Activated naive CD8-positive, alpha-beta T cell (primary cell): ENCODE results near the gene AGAP1.

Experiments used
- H3K27ac Mint-ChIP-seq: one replicate; pipeline ENCODE4 v1.8.0; 2021; ENCODE audit warnings: mixed read lengths
- H3K27me3 Mint-ChIP-seq: one replicate; pipeline ENCODE4 v1.8.0; 2021; ENCODE audit warnings: mixed read lengths
- H3K36me3 Mint-ChIP-seq: one replicate; pipeline ENCODE4 v1.8.0; 2021; ENCODE audit warnings: mixed read lengths
- H3K4me1 Mint-ChIP-seq: one replicate; pipeline ENCODE4 v1.8.0; 2021; ENCODE audit warnings: low read depth, mixed read lengths
- H3K4me3 Mint-ChIP-seq: one replicate; pipeline ENCODE4 v1.8.0; 2021; ENCODE audit warnings: mild to moderate bottlenecking, mixed read lengths
- H3K9me3 Mint-ChIP-seq: one replicate; pipeline ENCODE4 v1.8.0; 2021; ENCODE audit warnings: low read depth, mixed read lengths

Gene AGAP1

DNA sequence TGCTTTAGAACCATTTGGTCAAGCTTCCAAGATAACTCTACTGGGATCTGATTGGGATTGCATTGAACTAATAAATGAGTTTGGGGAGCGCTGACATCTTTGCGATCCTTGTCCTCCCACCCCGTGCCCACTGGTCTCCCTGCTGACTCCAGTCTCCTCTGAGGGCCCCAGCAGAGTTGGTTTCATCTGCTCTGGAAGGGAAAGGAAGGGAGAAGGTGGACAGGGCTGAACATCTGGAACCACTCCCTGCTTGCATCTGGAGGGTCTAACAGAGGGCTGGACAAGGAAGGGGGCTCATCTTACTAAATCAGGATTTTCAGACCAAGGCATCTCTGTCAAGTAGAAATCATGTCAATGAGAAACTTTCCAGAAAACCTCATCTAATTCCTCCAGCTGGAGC lies 661.6 kb downstream of the AGAP1 start:
- Mint-ChIP-seq H3K27ac (no peak overlapping the region), H3K4me3 (no peak overlapping the region), H3K4me1 (no peaks in the 10 kb centered on the region), H3K27me3 (peaks cover 24% of the 10 kb centered on the region), H3K36me3 (peaks cover 2% of the 10 kb centered on the region), H3K9me3 (peaks cover 16% of the 10 kb centered on the region)

DNA sequence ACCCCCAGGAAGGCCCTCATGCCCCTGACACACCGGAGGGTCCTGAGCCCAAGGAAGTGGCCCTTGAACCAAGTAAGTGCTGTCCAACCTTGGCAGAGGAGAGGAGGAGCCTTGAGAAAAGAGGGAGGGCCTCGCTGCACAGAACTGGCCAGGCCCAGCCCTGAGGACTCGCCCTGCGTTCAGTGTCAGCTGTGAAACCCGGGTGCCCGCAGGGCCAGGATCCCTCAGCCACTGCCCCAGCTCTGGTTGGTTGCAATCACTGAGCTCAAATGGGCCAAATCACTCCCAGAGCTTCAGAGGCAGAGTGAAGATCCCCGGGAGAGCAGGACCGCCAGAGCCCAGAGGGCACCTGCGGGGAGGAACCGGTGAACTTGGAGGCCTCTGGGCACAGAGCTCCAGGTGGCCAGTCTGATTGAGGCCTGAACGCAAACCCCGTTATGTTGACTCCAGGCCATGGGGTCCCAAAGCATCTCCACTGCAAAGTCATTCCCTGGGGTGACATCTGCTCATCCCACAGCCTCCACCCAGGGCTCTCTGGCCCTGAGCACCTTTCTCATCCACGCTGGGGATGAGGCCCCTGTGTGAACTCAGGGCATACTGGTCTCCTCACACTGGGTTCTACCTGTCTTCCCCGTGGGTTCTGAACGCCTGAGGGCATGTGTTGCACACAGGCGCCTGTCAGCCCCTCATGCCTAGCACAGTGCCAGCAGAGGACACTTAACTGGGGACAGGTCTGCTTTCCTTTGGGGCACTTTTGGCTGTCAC lies 662.4 kb downstream of the AGAP1 start:
- Mint-ChIP-seq H3K9me3 (peaks cover 14% of the 10 kb centered on the region), H3K4me3 (no peak overlapping the region), H3K36me3 (peaks cover 2% of the 10 kb centered on the region), H3K4me1 (no peaks in the 10 kb centered on the region), H3K27ac (no peak overlapping the region), H3K27me3 (peaks cover 26% of the 10 kb centered on the region)

DNA sequence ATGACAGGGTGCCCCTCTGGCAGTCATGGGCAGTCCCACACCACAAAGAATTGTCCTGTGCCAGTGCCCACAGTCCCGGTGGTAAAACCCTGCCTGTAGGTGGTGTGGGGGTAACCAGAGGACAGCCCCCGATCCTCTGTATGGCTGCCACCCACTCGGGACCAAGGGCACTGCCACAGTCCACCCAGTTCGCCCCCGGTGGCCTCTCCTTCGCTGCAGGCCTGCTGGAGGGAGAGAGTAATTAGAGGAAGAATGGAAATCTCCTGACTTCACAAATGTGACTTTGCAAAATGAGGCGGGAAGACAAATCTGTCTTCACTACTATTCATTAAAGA lies 663.0 kb downstream of the AGAP1 start:
- peaks cover 14% of the 10 kb centered on the region for H3K9me3 Mint-ChIP-seq
- H3K36me3 Mint-ChIP-seq, result peaks cover 2% of the 10 kb centered on the region
- H3K27ac Mint-ChIP-seq, result no peak overlapping the region
- H3K4me1 Mint-ChIP-seq, result no peaks in the 10 kb centered on the region
- peaks cover 26% of the 10 kb centered on the region for H3K27me3 Mint-ChIP-seq
- no peak overlapping the region for H3K4me3 Mint-ChIP-seq

DNA sequence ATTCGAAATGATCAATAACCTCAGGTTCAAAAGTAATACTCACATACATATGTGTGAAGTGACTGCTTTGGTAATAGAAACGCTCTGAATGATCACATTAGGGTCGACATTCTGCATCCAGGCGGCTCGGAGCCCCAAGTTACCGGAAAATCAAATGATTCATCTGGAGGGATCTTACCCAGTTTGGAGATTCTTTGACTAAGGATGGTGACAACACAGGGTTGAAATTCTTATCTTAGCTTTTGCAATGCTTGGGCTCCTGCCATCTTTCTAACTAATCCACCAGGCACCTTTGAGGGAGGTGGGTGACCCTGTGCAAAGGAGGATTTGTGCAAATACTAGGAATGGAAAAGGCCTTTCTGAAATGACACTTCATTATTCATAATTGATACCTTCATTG lies 663.5 kb downstream of the AGAP1 start:
- Mint-ChIP-seq H3K36me3 (peaks cover 2% of the 10 kb centered on the region), H3K9me3 (peaks cover 14% of the 10 kb centered on the region), H3K27me3 (peaks cover 26% of the 10 kb centered on the region), H3K4me3 (no peak overlapping the region), H3K27ac (no peak overlapping the region), H3K4me1 (no peaks in the 10 kb centered on the region)

DNA sequence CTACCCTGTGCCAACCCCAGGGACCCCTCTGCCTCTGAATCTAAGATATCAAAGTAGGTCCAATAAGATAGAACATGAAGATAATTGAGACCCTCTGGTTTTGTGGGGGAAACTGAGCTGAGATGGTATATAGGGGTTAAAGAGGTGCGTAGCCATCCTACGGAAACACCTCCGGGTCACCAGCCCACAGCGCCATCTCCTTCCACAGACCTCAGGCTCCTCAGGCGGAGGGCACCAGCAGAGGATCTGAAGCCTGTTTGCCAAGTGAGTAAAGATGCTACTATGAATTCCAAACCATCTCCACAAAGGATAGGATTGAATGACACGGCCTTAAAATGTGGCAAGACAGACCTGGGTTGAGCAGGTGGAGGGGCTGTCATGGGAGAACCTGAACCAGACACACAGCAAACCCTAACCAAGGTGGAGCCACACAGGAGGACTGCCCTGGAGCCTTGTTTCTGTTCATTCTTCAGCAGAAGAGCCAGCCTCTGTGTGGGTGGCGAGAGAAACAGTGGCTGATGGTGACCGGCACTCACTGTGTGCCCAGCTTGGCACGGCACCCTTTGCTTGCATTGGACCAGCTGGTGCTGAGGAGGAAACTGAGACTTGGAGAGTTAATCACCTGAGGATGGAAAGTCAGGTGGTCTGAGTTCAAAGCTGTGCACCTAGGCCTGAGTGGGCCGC lies 664.1 kb downstream of the AGAP1 start:
- Mint-ChIP-seq H3K27ac (no peak overlapping the region), H3K4me1 (peaks cover 2% of the 10 kb centered on the region), H3K27me3 (peaks cover 27% of the 10 kb centered on the region), H3K9me3 (peaks cover 11% of the 10 kb centered on the region), H3K36me3 (peaks cover 2% of the 10 kb centered on the region), H3K4me3 (no peak overlapping the region)

DNA sequence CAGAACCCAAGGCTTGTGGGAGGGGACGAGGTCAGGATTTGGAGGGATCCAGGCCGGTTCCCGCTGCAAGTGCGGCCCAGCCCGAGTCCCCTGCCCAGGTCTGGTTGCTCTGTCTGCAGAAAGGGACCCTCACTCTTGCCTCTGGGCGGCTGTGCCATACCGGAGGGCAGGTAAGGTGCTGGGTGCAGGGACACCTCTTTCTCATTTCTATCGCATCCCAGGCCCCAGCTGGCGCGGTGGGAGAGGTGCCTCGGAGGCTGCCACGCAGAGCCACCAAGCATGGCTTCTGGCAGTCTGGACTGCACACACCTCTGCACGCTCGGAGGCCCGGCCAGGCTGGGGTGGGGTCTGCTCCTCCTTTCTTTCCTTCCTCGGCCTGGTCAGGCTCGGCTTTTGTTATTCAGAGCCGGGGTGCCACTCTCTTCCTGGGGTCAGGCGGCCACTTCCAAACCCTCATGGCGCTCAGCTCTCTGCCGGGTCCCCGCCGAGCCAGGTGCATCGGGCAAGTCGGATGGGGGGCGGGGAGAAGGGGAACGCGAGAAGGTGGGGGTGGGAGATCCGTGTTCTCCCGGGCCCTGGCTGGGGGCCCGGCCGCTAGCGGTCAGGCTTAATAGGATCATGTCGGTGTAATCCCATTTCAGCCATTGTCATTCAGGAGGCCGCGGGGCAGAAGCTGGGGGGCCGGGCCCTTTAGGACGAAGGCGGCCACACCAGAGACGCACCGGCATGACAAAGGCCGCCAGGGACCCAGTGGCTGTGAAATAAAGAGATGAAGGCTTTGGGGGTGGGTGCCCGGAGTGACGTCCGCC lies 665.3 kb downstream of the AGAP1 start:
- H3K4me1 Mint-ChIP-seq, result peaks cover 2% of the 10 kb centered on the region
- no peak overlapping the region for H3K27ac Mint-ChIP-seq
- peaks cover 3% of the 10 kb centered on the region for H3K9me3 Mint-ChIP-seq
- H3K36me3 Mint-ChIP-seq, result no peaks in the 10 kb centered on the region
- H3K27me3 Mint-ChIP-seq, result peaks cover 27% of the 10 kb centered on the region
- no peak overlapping the region for H3K4me3 Mint-ChIP-seq

DNA sequence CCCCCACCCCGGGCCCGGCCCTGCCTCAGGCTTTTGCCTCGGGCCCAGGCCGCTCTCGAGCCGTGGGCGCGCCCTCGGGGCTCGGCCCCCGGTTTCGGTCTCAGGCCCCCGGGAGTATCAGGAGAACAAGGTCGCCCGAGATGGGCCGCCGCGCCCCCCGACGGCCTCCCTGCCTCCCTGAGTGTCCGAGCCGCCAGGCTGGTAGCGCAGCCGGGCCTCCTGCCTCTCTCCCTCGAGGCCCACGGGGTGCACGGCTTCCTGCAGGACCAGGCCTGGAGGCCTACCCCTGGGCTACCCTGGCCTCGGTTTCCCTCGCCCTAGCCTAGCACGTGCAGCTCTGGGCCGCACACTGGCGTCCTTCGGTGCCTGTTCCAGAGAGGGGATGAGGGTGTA lies 665.9 kb downstream of the AGAP1 start:
- Mint-ChIP-seq H3K9me3 (no peaks in the 10 kb centered on the region), H3K27ac (no peak overlapping the region), H3K36me3 (no peaks in the 10 kb centered on the region), H3K27me3 (peaks cover 23% of the 10 kb centered on the region), H3K4me3 (no peak overlapping the region), H3K4me1 (peaks cover 4% of the 10 kb centered on the region)

DNA sequence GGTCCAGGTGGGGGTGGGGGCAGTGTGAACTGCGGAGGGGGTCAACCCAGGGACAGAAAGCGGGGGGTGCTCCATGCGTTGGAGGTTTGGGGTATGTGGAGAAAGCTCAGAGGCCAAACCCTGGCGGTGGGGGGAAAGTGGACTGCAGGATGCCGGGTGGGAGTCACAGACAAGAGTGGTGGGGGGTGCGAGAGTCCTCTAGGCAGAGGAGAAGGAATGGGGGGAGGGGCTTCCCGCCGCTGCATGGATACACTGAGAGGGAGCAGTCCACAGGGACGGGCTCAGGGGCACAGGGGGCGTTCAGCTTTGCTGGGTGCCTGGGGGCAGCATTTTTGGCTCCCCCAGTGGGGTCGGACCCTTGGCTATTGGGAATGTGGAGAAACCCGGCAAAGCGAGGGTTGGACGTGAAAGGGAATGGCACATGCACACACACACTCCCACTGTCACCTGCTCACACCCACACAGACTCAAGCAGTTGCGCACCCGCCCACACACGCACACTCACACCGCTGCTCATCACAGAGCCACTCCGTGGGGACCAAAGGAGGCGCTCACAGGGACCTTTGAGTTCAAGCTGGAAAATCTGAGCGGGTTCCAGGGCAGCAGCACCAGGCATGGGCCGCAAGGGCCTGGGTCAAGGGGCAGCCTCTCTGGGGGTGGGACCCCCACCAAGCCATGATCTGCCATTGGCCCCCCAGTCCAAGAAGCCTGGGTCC lies 666.7 kb downstream of the AGAP1 start:
- Mint-ChIP-seq H3K36me3 (no peaks in the 10 kb centered on the region), H3K9me3 (no peaks in the 10 kb centered on the region), H3K27me3 (peaks cover 27% of the 10 kb centered on the region), H3K4me1 (peaks cover 8% of the 10 kb centered on the region), H3K4me3 (no peak overlapping the region), H3K27ac (no peak overlapping the region)

DNA sequence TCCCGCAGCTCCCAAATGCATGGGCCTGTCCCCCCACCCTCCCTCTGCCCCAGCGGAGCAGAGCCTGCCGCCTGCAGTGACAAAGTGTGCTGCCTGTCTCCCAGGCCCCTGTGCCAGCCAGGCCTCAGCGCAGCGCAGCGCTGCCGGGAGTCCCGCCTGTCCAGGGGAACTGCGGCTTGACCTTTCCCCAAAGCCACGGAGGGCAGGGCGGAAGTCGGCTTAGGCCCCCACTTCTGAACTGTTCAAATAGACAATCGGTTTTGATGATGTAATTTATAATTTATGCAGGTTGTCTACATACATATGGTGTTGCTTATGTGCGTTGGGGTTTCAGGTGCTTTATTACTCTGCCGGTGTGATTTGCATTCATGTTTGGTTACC lies 667.2 kb downstream of the AGAP1 start:
- peaks cover 8% of the 10 kb centered on the region for H3K4me1 Mint-ChIP-seq
- H3K27me3 Mint-ChIP-seq, result peaks cover 27% of the 10 kb centered on the region
- no peaks in the 10 kb centered on the region for H3K9me3 Mint-ChIP-seq
- H3K27ac Mint-ChIP-seq, result no peak overlapping the region
- no peak overlapping the region for H3K4me3 Mint-ChIP-seq
- no peaks in the 10 kb centered on the region for H3K36me3 Mint-ChIP-seq

DNA sequence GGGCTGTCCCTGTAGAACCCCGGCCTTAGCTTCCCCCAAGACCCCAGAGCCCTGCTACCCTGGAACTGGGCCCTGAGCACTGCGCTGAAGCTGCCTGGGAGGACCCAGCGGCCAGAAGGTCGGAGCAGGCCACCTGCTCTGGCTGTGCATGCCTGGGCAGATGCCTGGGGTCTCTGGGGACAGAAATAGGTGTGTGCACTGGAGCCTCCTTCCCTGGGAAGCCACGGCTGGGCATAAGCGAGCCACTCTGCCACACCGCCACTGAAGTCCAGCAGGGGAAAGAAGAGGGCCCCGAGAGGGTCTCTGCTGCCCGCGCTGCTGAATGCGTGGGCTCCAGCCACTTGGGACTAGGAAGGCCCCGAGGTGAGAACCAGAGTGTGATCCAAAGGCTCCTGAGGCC lies 667.7 kb downstream of the AGAP1 start:
- Mint-ChIP-seq H3K36me3 (no peaks in the 10 kb centered on the region), H3K27me3 (peaks cover 31% of the 10 kb centered on the region), H3K4me1 (peaks cover 12% of the 10 kb centered on the region), H3K27ac (no peak overlapping the region), H3K4me3 (no peak overlapping the region), H3K9me3 (no peaks in the 10 kb centered on the region)

DNA sequence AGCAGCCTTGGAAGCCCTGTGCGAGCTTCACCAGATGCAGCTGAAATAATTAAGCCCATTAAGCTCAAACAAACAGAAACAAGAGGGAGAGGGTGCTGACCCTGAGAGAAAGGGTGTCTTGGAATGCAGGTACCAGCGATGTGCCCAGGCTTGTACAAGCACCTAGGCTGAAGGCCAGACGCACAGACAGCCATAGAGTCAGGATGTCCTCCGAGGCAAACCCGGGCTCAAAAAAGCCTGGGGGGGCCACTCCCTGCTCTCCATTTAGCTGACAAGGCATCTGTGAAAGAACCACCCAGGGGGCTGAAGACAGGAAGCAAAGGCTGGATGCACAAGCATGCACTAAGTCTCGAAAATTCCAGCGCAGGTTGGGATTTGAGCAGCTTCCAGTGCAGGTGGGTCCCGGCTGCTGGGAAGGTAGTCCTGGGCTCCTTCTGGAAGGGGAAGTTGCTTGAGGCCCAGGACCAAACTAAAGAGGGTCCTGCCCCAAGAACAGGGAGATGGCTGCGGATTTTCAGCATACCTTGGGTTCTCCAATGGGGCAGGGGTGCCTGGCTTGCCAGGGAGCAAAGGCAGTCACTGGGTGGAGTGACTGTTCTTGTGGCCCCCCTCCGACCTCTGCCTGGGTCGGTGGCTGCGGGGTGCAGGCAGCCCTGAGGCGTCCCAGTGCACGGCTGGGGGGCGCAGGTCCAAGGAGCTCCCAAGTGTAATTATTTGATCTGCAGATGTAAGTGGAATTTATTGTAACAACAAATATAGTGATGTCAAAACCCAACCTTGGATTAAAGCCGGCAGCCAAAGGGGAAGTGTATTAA lies 668.4 kb downstream of the AGAP1 start:
- H3K27ac Mint-ChIP-seq, result no peak overlapping the region
- no peaks in the 10 kb centered on the region for H3K9me3 Mint-ChIP-seq
- peaks cover 16% of the 10 kb centered on the region for H3K4me1 Mint-ChIP-seq
- H3K27me3 Mint-ChIP-seq, result peaks cover 27% of the 10 kb centered on the region
- no peaks in the 10 kb centered on the region for H3K36me3 Mint-ChIP-seq
- H3K4me3 Mint-ChIP-seq, result no peak overlapping the region

DNA sequence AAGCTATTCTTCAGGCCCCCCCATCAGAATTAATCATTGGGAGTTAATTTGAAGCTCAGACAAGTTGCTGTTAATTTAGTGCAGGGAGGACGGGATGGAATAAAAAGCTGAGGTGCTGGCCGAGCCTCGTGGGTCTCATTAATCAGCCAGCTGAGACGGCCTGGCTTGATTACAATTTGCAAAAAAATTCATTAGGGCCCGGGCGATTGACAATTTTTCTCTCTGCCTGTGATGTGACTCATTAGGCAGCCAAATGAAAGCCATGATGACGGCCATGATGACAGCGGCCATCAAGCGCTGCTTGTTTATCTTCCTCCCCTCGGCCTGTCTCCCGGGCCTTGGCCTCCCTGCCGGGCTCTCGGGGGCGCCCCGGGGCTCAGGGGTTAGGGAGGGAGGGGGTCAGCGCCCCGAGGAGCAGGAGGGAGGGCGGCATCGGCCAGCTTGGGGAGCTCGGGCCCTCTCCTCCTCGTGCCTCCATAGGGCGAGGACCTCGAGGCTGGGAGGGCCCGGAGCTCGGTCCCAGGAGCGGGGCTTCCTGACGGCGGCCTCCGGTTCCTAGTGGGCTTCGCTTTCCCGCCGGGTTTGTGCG lies 669.1 kb downstream of the AGAP1 start:
- Mint-ChIP-seq H3K36me3 (no peaks in the 10 kb centered on the region), H3K9me3 (no peaks in the 10 kb centered on the region), H3K4me3 (no peak overlapping the region), H3K27me3 (peaks cover 20% of the 10 kb centered on the region), H3K27ac (no peak overlapping the region), H3K4me1 (peaks cover 16% of the 10 kb centered on the region)

DNA sequence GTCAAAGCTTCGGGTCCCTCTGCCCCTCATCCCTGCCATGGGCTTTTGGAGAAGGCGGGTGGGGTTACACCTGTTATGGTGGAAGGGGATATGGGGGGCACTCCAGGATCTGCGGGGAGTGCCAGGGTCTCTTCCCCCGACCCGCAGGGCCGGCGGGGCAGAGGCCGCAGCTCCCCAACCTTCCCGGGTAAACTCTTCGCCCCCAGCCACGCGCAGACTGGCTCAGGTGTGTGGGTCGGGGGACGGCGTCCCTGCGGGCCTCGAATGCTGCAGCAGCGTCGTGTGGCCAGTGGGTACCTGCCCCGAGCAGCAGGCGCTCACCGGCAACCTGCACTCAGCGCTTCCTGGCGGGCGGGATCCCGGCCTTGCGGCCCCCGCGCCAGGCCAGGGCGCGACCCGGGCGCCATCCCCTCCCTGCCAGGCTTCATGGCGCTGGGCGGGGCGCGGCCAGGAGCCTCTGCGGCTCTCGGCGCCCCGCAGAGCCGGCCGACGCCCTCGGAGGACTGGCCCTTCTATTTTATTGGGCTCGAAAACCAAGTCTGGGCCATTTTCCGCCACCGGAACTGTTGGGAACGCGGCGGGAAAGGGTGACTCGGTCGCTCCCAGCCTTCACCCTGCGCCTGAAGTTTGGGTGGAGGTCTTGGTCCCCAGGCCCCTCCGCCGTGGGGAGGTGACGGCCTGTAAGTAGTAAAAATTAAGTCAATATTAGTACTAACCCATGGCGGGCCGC lies 669.8 kb downstream of the AGAP1 start:
- Mint-ChIP-seq H3K27me3 (peaks cover 18% of the 10 kb centered on the region), H3K4me3 (no peak overlapping the region), H3K27ac (no peak overlapping the region), H3K36me3 (no peaks in the 10 kb centered on the region), H3K4me1 (peaks cover 16% of the 10 kb centered on the region), H3K9me3 (no peaks in the 10 kb centered on the region)
